GM19035 (cell line): ENCODE measurements around the gene DNAJC4.

Experiments used
- ATAC-seq: cut with Tn5 transposase; IDR thresholded peaks from one replicate; pipeline ENCODE4 v1.9.1; 2021; ENCODE audit not compliant: unreplicated experiment

DNAJC4 gene

GRCh38 chr11:64227405-64227956 is 2.9 kb upstream of the DNAJC4 start:
- ATAC-seq = no peak

DNA sequence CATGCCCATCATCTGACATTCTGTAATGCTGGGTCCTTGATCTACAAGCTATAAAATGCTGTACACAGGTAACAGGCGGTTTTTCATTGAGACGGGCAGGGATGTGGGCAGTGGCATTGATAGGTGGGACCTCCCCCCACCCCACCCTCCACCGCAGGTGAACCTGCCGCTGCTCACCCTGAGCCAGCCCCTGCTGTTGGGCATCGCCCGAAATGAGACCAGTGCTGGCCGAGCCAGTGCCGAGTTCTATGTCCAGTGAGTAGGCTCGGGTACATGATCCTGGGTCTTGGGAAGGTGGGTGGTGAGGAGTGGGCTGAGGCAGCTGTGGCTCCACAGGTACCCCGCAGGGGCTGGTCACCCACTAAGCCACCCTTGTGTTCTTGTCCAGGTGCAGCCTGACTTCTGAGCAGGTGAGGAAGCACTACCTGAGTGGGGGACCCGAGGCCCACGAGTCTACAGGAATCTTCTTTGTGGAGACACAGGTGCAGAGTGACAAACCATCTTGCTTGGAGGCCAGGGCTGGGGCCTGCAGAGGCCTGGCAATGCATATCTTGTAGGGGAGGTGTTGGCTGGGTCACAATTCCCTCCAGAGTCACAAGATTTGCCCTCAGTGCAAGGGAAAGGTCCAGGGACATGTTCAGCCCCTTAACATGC is 1.1 kb upstream of the DNAJC4 start:
- no peak for ATAC-seq

DNA sequence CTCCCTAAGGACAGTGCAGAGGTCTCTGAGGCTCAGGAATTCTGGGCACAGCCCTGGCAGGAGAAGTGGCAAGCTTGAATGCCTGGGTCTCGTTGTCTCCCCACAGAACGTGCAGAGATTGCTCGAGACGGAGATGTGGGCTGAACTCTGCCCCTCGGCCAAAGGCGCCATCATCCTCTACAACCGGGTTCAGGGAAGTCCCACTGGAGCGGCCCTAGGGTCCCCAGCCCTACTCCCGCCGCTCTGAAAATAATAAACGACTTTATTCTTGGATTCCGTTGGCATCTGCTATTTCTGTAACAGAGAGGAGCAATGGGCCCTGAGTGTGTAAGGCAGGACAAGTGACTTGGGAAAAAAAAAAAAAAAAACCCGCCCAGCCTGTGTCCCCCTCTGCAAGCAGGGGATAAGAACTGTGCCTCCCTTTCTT is 591 bp upstream of the DNAJC4 start:
- no peak for ATAC-seq

DNA sequence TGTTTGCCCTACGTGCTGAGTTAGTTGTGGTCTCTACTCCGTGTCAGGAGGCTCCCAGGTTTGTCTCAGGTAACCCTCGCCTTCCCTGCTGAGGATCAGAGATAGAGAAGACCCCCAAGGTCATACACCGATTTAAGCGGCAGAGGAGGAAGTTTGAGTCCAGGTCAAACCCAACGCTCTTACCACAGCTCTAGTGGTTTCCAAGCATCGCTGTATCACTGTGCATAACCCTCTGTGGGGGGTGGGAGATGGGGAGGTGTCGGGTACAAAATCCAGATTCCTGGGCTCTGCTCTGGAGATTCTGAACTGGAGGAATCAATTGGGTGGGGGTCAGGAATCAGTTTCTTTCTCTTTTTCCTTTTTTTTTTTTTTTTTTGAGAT is 627 bp downstream of the DNAJC4 start:
- no peak for ATAC-seq

DNA sequence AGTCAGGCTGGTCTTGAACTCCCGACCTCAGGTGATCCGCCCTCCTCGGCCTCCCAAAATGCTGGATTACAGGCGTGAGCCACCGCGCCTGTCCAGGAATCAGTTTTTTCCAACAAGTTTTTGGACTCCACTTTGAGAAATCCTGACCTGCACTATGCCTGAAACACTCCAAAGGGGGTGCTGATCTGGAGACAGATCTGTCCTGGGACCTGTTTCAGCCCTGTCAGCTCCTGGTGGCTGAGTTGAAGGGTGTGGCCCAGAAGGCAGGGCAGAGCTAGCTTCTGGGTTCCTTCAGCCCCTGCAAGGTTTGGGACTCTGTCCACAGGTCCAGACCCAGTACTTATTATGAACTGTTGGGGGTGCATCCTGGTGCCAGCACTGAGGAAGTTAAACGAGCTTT is 1.2 kb downstream of the DNAJC4 start:
- ATAC-seq = no peak

GRCh38 chr11:64232182-64232966 is 2.0 kb downstream of the DNAJC4 start:
- ATAC-seq = no peak

GRCh38 chr11:64232967-64233315 is 2.6 kb downstream of the DNAJC4 start:
- ATAC-seq = no peak

- peak; percentile 33 for ATAC-seq
Measured at GRCh38 chr11:64233913-64234586, 3.7 kb downstream of the DNAJC4 start, which contains the start of gene VEGFB. Gene VEGFB (plus strand): TSS chr11:64234584. CDS start chr11:64234834, 250 bp downstream.

GRCh38 chr11:64234647-64235379 is 4.5 kb downstream of the DNAJC4 start:
- ATAC-seq = peak; percentile 17

DNA sequence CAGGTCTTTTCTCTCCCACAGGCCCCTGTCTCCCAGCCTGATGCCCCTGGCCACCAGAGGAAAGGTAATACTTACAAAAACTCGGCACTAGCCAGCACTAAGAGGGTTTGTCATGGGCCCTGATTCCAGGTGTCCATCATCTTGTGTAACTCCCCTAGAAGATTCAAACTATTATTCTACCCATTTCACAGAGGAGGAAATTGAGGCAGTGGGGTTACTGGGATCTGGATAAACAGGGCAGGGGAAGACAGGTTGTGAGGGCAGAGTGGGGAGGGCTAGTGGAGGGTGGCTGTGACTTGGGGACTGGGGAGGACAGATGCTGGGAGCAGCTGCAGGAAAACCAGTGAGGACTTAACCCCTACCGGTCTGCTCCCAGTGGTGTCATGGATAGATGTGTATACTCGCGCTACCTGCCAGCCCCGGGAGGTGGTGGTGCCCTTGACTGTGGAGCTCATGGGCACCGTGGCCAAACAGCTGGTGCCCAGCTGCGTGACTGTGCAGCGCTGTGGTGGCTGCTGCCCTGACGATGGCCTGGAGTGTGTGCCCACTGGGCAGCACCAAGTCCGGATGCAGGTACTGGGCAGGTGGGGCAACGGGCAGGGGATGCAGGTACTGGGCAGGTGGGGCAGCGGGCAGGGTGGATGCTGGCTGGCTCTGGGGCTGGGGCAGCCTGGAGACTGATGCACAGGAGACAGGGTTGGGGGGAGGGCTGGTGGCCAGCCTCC is 5.3 kb downstream of the DNAJC4 start:
- ATAC-seq = no peak

- no peak for ATAC-seq
Measured at GRCh38 chr11:64237484-64237951, 7.2 kb downstream of the DNAJC4 start.

DNA sequence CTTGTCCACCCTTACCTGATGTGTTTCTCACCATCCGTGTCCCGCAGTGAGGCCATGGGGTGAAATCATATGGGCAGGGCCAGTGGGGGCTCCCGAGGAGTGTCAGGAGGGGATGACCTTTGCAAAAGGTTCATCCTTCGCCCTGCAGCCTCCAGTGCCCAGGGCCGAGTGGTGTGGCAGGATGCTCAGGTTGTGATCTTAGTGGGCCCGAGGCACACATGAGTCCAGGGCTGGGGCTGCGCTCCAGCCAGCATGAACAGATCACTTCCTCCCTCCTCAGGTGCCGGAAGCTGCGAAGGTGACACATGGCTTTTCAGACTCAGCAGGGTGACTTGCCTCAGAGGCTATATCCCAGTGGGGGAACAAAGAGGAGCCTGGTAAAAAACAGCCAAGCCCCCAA is 7.7 kb downstream of the DNAJC4 start:
- ATAC-seq = no peak

- no peak for ATAC-seq
Measured at GRCh38 chr11:64238999-64239398, 8.7 kb downstream of the DNAJC4 start.

GRCh38 chr11:64239662-64240434 is 9.5 kb downstream of the DNAJC4 start:
- no peak for ATAC-seq

DNA sequence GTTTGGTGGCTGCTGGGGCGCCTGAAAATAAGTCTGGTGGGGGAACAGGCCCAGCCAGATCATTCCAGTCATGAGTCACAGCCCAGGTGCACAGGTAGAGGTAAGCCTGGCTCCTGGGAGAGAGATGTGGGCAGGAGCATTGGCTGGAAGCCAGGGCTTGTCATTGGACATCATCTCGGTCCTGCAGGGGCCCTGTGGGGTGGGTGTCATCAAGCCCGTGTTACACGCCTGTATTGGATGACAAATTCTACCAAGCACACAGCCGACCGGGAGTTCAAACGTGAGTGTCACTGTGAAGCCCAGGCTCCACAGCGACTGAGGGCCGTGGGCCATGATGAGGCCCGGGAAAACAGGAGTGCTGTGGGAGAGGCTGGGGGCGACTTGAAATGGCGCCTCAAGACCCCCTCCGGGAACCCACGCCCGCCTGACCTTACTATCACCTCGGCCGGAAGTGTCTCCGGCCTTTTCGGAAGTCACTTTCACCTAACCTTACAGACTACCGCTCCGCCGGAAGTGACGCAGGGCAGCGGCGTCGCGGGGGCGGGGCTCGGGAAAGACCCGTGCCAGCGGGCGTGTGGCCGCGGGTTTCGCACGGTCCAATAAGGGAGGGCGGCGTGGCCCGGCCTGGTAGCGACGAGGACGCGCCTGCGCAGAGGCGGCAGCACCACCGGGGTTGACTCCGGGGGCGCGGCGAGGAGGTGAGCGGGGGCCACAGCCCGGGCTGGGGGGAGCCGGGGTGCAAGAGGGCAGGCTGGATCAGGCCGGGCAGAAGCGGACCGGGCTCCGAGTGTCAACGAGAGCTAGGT is 10.3 kb downstream of the DNAJC4 start, which contains the start of gene FKBP2:
FKBP2 (plus strand) TSS at position 661 of the 806 bp plus-strand sequence. CDS start 1,293 bp downstream, outside the sequence.
- peak; percentile 54 for ATAC-seq

DNA sequence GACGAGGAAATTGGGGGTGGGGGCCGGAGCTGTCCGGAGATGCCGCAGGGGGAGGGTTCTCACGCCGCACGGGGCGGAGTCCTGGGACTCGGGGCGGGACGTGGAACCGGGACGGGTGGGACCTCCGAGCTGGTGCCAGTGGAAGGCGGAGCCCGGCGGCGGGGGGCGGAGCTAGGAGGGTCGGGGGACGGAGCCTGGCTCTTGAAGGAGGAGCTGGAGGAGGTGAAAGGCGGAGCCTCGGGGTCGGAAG is 10.8 kb downstream of the DNAJC4 start:
- peak; percentile 64 for ATAC-seq

DNA sequence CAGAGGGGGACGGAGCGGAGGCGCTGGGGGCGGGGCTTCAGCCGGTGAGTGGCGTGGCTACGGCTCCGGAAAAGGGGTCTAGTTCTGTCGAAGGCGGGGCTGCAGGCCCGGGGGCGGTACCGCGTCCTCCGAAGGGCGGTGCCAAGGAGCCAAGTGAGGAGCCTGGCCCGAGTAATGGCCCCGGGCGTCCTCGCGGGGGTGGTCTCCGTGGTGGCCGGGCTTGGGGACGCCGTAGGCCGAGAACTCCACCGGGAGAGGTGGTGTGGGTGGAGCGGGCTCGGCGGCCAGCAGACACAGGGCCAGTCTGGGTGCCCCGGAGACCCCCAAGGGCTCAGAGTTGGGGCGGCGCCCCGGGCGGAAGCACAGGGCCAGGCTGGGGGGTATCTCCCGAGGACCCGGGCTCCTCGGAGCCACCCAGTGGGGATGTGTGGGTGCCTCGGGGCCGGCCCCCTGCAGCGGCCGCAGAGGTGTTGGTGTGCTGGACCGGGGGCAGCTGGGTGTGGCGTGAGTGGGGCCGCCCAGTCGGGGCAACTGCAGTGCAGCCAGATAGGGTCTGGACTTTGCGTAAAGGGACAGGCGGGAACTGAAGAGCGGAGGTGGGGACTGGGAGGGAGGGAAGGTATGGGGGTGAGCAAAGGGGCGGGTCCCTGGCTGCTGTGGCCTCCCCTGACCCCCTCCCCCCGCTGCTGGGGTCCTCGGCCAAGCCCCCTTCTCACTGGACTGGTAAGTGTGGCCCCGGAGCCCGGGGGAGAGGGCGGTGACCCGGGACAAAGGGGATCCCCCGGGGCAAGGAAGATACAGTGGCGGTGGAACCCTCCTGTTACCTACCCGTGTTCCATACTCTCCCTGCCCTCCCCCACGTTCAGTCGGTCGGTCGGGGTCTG is 11.4 kb downstream of the DNAJC4 start:
- ATAC-seq = peak; percentile 8
